ENCODE data around the gene KCTD4. TPM values are rescaled to one million over a fixed set of nuclear protein-coding genes. Genes with fewer than 3 reads are reported as not detected.

KCTD4 gene
- polyA plus RNA-seq, 1 donor from 2014 or later, result 1.2 TPM

GRCh38 chr13:45231305-45231704, 30.5 kb upstream of the KCTD4 start:
- H3K4me2 ChIP-seq (ENCODE audit: low read length), result no peak overlapping the region
- H3K36me3 ChIP-seq (ENCODE audit: insufficient read depth, low read length), result no peaks in the 10 kb centered on the region
- no peak overlapping the region for H3K9ac ChIP-seq (ENCODE audit: low read length)
- no peaks in the 10 kb centered on the region for H3K79me2 ChIP-seq (replicated peaks; ENCODE audit: insufficient read depth, low read length)
- H3F3A ChIP-seq (ENCODE audit: insufficient read depth, low read length, poor library complexity, severe bottlenecking), result no peaks in the 10 kb centered on the region
- no peak overlapping the region for H3K27ac ChIP-seq (ENCODE audit: low read length)
- H2AFZ ChIP-seq (ENCODE audit: low read depth, low read length), result no peak overlapping the region
- TF ChIP-seq CTCF (IDR thresholded peaks at IDR 0.05; ENCODE audit: poor library complexity, severe bottlenecking), result no peak
- no peak for TF ChIP-seq SMC3 (conservative IDR thresholded peaks at IDR 0.05; ENCODE audit: poor library complexity)
- no peak for TF ChIP-seq MXI1 (conservative IDR thresholded peaks at IDR 0.05; ENCODE audit: poor library complexity, severe bottlenecking)
- no peak for TF ChIP-seq RAD21 (conservative IDR thresholded peaks at IDR 0.05)
- no peak for TF ChIP-seq EZH2 (IDR thresholded peaks at IDR 0.05; ENCODE audit: borderline replicate concordance, insufficient read depth, low read length, poor library complexity, severe bottlenecking)
- no peak for TF ChIP-seq TAF1 (IDR thresholded peaks at IDR 0.05; ENCODE audit: low read depth)
- no peak for TF ChIP-seq REST (IDR thresholded peaks at IDR 0.05; ENCODE audit: borderline replicate concordance)
- TF ChIP-seq POLR2AphosphoS5 (IDR thresholded peaks at IDR 0.05), result no peak
- H4K20me1 ChIP-seq (ENCODE audit: insufficient read depth), result no peaks in the 10 kb centered on the region
- H3K27me3 ChIP-seq (ENCODE audit: insufficient read depth, low read depth, low read length), result no peaks in the 10 kb centered on the region
- no peaks in the 10 kb centered on the region for H3K9me2 ChIP-seq (ENCODE audit: insufficient read depth, low read length)
- no peak overlapping the region for H3K4me3 ChIP-seq (ENCODE audit: low read length)
- H3K9me3 ChIP-seq (ENCODE audit: low read length), result no peaks in the 10 kb centered on the region

GRCh38 chr13:45229172-45229571, 28.3 kb upstream of the KCTD4 start:
- no peak overlapping the region for H3K27ac ChIP-seq (ENCODE audit: low read length)
- no peak overlapping the region for H3K9ac ChIP-seq (ENCODE audit: low read length)
- no peaks in the 10 kb centered on the region for H3K36me3 ChIP-seq (ENCODE audit: insufficient read depth, low read length)
- H3F3A ChIP-seq (ENCODE audit: insufficient read depth, low read length, poor library complexity, severe bottlenecking), result no peaks in the 10 kb centered on the region
- no peak overlapping the region for H2AFZ ChIP-seq (ENCODE audit: low read depth, low read length)
- no peaks in the 10 kb centered on the region for H3K9me2 ChIP-seq (ENCODE audit: insufficient read depth, low read length)
- TF ChIP-seq SMC3 (conservative IDR thresholded peaks at IDR 0.05; ENCODE audit: poor library complexity) (no peak), REST (IDR thresholded peaks at IDR 0.05; ENCODE audit: borderline replicate concordance) (no peak), CTCF (IDR thresholded peaks at IDR 0.05; ENCODE audit: poor library complexity, severe bottlenecking) (no peak), POLR2AphosphoS5 (IDR thresholded peaks at IDR 0.05) (no peak), RAD21 (conservative IDR thresholded peaks at IDR 0.05) (no peak), MXI1 (conservative IDR thresholded peaks at IDR 0.05; ENCODE audit: poor library complexity, severe bottlenecking) (no peak), EP300 (conservative IDR thresholded peaks at IDR 0.05; ENCODE audit: poor library complexity, severe bottlenecking) (no peak), TAF1 (IDR thresholded peaks at IDR 0.05; ENCODE audit: low read depth) (no peak), EZH2 (IDR thresholded peaks at IDR 0.05; ENCODE audit: borderline replicate concordance, insufficient read depth, low read length, poor library complexity, severe bottlenecking) (no peak)
- H3K4me2 ChIP-seq (ENCODE audit: low read length), result no peak overlapping the region
- no peaks in the 10 kb centered on the region for H3K79me2 ChIP-seq (replicated peaks; ENCODE audit: insufficient read depth, low read length)
- H3K4me3 ChIP-seq (ENCODE audit: low read length), result no peak overlapping the region
- no peaks in the 10 kb centered on the region for H4K20me1 ChIP-seq (ENCODE audit: insufficient read depth)
- no peaks in the 10 kb centered on the region for H3K9me3 ChIP-seq (ENCODE audit: low read length)
- H3K27me3 ChIP-seq (ENCODE audit: insufficient read depth, low read depth, low read length), result no peaks in the 10 kb centered on the region
